Ramos (cell line): ENCODE data around the gene SLC25A45.
"Not testable (repeated sequence)": the region's sequence is repeated elsewhere in the genome, so short reads cannot be mapped to it uniquely, and the experiment has no call there.

Source experiments
- in situ Hi-C: fragments of 300-500 bp; cut with MboI; formaldehyde crosslinking; loops from one replicate; pipeline ENCODE4 v1.14.3; 2022; ENCODE audit warnings: low sequenced_read_pairs; ENCODE audit not compliant: unreplicated experiment

The SLC25A45 gene

DNA sequence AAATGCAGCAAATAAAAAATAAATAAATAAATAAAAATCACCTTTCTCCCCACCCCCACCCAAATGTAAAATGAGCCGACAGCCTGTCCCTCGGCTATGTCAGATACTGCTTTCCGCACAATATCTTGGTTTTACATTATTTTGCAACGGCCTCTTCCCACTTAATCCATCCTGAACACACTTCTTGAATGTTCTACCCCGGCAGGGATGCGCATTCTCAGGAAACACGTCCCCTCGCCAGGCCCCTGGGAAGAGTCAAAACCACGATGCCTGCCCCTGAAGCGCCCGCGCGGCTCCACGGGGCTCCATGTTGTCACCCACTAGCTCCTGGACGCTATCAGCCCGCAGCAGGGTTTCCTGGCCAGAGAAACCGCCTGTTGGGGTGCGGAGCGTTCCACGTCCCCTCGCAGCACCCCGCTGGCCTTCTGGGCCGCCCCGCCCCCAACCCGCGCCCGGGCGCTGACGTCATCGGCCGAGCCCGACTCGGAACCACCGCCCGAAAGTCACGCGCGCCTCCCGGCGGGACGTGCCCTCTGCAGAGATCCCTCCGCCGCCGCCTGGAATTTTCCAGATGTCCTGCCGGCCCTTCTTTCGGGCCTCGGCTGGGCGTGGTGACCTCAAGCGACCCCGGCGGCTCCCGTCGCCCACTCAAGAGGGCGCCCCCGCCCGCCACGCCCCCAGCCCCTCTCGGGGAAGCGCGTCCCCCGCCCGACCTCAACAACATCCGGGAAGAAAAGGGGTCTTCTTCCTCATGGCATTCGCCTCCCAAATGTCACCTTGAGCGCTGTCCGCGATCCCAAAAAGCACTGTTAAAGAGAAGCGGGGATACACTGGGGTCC, 39.6 kb upstream of the SLC25A45 start:
- in situ Hi-C loops, result no loop called here

DNA sequence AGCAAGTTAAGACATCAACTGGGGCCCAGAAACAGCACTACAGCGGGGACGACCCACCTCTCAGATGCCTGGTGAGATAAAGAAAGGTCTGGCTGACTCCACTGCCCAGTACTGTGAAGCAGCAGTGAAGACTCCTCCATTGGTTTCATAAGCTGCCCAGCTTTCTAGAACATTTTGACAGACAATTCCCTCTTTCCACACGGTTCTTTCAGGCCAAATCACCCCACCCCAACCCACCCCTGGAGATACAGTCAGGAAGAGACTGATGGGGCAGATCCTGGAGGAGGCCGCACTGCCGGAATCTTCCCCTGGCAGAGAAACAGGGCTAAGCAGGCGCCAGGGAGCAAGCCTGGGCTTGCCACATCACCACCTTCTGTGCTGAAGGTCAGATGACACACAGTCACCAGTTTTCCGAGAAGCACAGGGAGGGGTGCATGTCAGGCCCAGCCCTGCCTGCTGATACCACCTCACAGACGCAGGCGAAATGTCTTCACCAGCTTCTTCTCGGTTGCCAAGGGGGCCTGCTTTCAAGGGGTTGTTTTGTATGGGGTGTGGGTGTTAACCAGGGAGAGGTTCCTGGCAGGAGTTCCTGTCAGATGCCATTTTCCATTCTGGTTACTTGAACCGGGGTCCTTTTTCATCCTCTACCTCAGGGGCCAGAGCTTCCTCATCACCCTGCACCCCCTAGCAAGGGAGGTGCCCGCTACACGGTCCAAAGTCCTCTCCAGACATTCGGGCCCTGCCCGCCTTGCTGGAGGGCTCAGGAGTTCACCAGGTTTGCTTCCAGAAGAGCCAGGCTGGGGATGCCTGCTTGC, 38.7 kb upstream of the SLC25A45 start:
- in situ Hi-C loops, result no loop called here

DNA sequence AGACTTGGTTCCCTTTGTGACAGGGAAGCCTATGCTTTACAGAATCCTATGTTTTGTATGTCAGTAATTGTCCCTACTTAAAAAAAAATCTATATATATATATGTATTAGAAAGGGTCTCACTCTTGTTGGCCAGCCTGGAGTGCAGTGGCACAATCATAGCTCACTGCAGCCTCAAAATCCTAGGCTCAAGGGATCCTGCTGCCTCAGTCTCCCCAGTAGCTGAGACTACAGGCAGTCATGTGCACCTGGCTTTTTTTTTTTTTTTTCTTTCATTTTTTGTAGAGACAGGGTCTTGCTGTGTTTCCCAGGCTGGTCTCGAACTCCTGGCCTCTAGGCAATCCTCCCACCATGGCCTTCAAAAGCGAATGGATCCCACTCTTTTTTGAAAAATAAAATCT, 38.1 kb upstream of the SLC25A45 start:
- in situ Hi-C loops, result no loop called here

DNA sequence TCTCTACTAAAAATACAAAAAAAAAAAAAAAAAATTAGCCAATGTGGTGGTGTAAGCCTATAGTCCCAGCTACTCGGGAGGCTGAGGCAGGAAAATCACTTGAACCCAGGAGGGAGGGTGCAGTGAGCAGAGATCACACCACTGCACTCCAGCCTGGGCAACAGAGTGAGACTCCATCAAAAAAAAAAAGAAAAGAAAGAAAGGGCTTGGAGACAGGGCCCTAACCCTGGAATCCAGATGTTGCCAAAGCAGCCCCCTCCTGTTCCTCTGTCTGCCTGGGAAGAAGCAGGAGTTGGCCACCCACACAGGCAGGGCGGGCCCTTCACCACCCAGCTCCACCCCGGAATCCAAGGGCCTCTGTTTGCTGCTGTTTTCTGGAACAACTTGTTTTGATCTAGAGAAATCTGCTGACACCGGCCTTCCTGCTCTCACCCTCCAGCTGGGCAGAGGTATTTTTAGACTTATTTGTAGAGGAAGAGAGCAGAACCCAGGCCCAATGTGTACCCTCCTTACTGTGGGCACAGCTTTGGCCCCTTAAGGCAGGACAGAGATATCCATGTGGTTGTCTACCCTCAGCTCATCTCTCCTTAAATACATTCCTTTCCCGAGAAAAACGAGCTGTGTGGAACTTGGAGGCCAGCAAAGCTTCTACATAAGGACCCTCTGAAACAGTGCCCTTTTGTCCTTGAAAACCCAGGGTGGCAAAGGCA, 37.5 kb upstream of the SLC25A45 start:
- in situ Hi-C loops, result loop anchor here (5.0 kb wide), 2 partner anchors 52 to 87 kb away; no protein-coding TSS in a partner anchor

DNA sequence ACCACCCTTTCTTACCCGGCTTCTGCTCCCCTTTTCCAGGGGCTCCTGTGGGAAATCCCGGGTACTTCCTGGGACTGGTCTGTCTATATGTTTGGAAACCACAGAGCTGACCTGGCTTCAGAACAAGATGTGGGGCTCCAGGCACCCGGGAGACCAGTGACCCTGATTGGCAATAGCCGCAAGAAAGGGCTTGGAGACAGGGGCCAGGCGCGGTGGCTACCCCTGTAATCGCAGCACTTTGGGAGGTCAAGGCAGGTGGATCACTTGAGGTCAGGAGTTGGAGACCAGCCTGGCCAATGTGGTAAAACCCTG, 37.0 kb upstream of the SLC25A45 start:
- in situ Hi-C loops, result loop anchor here (5.0 kb wide), 2 partner anchors 53 to 88 kb away; no protein-coding TSS in a partner anchor

DNA sequence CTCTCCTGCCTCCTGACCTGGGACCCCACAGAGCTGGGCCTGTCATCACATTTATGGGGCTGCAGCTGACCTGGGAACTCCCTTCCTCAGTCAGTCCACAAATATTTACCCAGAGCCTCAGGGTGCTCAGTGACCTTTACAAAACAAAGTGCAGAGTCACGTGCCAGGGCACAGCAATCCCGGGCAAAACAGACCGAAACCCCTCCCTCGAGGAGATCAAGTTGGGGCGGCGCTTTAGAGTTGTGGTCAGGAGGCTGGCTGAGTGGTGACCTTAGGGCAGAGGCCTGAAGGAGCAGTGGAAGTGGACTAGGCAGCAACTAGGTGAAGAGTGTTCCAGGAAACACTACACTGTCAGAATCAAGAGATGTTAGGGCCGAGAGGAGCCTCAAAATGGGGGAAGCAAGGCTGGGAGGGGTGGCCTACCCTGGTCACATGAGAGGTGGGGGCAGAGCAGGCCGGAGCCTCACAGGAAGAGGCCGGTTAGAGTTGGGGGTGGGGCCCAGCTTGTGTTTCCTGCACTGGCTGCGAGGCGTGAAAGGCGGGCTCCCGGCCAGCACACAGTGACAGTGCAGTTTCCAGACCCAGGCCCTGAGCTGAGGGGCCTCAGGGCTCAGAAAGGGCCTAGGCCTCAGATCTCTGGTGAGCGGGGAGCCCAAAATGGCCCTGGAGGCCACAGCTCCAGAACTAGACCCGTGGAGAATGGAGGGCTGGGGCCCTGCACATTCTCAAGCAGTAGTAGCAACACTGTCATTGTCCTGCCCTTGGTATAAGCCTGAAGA, 36.4 kb upstream of the SLC25A45 start:
- in situ Hi-C loops, result loop anchor here (5.0 kb wide), 2 partner anchors 53 to 88 kb away; no protein-coding TSS in a partner anchor

DNA sequence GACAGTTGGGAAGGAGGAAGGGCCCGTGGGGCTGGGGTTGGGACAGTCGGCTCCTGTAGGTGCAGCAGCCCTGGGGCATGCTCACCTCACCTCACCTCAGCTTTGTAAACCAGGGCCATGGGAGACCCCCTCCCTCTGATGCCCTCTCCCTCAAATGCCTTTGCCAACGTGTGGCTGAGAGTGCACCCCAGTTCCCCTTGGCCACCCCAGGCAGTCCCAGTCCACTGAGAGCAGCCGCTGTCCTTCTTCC, 35.9 kb upstream of the SLC25A45 start:
- in situ Hi-C loops, result loop anchor here (5.0 kb wide), 2 partner anchors 54 to 89 kb away; no protein-coding TSS in a partner anchor

DNA sequence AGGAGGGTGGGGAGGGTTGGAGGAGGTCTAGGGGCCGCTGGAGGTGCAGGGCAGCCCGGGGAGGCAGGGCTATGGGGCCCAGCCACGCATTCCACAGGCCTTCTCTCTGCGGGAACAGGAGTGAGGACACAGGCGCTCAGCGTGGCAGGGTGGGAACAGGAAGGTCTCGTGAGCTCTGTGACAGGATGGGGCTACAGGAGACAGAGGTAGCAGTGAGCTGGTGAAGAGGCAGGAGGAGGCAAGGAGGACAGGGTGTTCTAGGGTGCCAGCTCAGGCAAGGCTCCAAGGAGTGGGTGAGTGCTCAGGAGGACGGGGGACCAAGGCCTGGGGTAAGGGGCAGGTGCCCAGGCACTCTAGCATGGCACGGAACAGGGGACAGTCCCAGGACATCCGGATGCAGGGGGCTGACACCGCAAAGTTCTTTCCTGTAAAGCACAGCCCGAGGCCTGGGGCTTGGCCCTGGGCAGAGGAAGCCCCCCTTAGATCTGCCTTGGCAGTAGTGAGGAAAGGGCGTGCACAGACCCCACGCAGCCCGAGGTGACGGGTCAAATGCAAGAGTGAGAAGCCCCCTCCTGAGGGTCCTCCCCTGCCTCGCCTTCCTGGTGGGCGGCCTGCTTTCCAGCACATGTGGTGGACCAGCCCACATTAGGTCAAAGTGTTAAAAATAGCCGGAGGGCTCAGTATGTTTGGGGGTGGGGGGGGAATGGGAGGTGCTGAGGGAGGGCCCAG, 35.4 kb upstream of the SLC25A45 start:
- in situ Hi-C loops, result loop anchor here (5.0 kb wide), 2 partner anchors 54 to 89 kb away; no protein-coding TSS in a partner anchor

DNA sequence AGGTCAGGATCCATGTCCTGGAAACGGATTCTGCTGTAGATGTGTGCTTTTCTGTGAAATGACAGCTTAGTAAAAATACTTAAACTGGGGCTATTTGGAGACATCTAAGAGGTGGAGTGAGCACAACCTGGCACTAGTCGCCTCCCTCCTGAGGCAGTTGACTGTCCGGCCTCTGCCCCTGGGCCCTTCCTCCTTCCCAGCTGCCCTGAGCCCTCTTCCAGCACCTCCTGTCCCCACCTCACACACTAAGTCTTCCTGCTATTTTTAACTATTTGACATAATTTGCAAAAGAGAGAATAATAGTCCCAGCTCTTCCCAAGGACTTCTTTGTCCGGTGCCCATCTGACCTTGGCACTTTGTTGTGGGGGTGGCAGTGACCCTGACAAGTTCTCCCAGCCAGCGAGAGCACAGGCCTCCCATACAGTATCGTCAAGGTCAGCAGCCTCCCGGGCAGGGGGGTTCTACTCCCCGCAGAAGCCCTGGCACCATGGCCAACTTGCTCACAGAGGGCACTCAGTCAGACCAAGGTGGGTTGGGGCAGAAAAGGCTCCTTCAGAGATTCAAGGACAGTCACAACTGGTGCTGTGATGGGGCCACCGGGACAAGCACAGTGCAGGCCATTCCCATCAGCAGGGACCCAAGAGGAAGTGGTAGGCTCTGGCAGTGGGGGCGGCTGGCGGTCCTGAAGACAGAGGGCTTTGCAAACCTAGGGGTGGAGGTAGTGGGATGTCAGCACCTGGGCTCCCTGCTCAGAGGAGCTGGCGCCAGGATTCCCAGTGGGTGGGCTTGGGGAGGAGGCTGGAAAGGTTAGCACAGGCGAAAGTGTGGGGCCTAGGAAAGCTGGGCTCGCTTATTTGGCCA, 34.6 kb upstream of the SLC25A45 start:
- in situ Hi-C loops, result loop anchor here (5.0 kb wide), 2 partner anchors 55 to 90 kb away; no protein-coding TSS in a partner anchor

DNA sequence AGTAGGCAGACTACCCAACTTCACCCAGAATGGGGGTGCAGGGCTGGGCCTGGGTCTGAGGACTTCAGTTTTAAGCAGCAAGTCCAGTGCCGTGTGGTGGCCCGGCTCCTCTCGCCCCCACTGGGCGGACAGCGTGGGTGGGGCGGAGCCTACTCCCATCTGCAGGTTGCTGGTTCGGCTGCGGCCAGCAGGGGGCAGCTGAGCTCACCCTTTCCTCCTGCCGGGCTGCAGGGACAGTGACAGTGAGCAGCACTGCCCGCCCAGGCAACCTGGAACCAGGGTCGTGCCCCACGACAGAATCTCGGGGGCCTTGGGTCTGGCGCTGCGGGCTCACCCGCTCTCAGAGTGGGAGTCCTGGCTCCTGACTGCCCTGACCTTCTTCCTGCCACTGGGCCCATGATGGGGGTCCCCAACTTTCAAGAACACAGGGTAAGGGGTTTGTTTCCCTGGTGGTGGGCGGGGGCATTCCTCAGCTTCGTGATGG, 33.9 kb upstream of the SLC25A45 start:
- in situ Hi-C loops, result loop anchor here (5.0 kb wide), 2 partner anchors 56 to 91 kb away; no protein-coding TSS in a partner anchor

DNA sequence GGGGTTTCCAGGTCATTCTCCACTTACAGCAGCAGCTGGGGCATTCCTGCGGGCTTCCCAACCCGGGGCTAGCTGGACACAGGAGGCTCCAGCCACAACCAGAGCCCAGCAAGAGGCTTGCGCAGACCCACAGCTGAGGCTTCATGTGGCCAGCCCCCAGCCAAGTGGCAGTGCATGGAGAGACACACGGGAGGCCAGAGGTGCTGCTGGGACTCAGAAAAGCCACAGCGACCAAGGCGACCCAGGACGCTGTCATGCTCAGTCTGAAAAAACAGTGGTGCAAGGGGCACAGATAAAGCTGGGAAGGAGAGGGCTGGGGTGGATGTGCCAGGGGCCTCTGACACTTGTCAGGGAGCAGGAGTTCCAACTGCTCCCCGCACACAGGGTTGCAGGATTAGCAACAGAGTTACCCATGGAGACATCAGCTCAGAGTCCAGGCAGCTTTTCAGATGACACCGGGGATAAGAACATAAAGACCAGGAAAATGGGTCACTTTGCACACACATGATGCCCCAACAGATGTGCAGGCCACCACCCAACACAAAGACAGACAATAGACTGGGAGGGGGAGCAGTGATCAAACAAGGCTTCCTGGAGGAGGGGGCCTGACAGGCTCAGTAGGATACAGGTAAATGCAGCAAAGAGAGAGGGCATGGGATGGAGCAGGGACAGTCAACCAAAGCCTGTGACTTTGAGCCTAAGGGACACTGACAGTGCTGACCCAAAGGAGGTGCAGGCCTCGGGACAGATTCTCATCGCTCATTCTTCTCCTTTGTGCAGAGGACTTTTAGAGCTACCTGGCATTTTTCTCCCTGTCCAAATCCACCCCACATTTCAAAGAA, 33.3 kb upstream of the SLC25A45 start:
- in situ Hi-C loops, result loop anchor here (5.0 kb wide), 2 partner anchors 57 to 92 kb away; no protein-coding TSS in a partner anchor

DNA sequence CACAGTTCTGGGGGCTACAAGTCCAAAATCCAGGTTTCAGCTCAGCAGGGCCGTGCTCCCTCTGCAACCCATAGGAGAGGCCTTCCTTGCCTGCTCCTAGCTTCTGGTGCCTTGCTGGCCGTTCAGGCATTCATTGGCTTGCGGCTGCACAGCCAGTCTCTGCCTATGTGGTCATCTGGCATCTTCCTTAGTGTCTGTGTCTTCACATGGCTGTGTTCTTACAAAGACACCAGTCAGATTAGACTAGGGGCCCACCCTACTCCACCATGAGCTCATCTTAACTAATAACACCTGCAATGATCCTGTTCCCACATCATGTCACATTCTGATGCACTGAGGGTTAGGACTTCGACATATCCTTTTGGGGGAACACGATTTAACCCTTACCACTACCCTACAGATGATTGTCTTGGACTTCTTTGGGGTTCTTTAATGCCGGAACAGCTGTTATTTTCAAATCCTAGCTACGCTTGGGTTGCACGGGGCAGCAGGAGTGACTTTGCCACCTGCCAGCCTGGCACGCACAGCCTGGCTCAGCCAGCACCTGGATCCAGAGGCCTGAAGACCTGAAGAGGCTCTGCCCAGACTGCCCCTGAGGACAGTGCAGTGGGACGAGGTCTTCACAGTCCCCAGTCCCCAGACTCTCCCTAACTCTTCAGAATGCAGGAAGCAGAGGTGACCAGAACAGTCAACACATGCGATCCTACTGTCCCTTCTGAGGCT, 32.5 kb upstream of the SLC25A45 start:
- in situ Hi-C loops, result loop anchor here (5.0 kb wide), 2 partner anchors 57 to 92 kb away; no protein-coding TSS in a partner anchor

DNA sequence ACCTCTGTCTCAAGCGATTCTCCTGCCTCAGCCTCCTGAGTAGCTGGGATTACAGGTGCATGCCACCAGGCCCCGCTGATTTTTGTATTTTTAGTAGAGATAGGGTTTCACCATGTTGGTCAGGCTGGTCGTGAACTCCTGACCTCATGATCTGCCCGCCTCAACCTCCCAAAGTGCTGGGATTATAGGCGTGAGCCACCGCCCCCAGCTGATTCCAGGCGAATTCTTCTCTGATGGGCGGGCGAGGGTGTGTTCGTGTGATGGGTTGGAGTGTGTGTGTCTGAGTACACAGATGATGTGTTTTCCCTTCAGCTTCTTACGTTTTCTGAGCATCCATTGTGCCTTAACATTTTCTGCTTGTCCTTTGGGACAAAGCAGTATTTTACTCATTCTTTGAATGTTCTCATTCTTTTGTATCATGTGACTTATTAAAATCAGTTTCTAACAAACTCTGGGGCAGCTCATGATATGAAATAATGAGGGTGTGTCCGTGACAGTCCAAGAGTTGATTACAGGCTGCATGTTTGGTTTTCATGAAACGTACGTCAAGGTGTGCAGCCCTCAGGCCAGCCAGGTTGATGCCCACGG, 30.7 kb upstream of the SLC25A45 start:
- in situ Hi-C loops, result not testable (repeated sequence)

DNA sequence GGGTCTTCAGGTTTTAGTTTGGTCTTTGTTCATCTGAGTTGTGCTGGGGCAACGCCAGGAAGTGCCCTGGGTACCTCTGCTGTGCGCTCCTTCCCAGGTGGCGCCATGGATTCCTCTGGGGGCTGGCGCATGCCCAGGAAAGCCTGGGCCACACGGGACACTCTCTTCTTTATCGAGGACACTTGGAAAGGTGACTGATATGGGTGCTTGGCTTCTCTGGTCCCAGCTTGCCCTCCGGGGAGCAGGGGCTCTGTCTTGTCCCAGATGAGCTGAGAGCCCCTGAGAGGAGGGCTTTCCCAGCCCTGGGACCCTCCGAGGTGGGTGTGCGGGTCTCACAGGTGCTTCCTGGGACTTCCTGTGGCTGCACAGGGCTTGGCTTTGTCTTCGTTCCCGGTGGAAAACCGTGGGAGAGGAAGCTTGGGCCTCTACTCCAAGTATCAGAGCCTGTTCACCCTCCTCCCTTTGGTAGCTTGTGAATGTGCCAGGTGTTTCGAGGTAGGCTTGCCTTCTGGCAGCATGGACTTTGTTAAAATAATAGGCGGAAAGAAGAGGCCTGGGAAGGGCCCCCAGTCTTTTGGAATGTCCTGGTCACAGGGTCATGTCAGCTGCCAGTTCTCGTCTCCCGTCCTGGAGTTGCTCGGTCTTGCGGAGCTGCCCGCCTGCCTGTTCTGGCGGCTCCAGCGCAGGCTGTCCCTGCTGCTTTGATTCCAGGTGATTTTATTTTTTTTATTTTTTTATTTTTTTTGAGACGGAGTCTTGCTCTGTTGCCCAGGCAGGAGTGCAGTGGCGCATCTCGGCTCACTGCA, 30.0 kb upstream of the SLC25A45 start:
- in situ Hi-C loops, result no loop called here

DNA sequence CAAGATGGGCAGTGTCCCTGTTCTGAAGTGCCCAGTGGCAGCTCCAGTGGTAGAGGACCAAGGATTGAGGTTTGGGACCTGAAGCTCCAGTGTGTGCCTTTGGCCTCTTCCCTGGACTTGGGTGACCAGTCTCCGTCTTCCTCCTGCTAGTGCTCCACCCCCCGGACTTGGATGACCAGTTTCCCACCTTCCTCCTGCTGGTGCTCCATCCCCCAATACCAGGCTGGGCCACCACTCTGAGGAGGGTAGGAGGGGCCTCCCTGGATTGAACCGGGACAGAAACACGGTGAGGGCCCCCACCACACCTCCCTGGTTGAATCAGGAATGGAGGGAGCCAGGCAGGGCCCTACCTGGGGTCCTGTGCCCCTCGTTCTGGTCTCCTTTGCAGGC, 29.2 kb upstream of the SLC25A45 start:
- in situ Hi-C loops, result no loop called here
